Stimulated activated CD8-positive, alpha-beta memory T cell treated with anti-CD3 and anti-CD28 coated beads, Interleukin-4, amount 100 ng/mL, for 1 hour (primary cell): ENCODE results near the gene SYNGR4.

Experiments
- DNase-seq, 2 donors: peaks; one replicate each; pipeline ENCODE4 v3.0.0-alpha.2; 2020; ENCODE audit warnings: low read depth in 2 of 2, low spot score in 1 of 2

Gene SYNGR4

GRCh38 chr19:48396016-48396823 lies 32.1 kb downstream of the SYNGR4 start:
- DNase-seq, result no peak

- DNase-seq, result no peak
These were observed 32.6 kb downstream of the SYNGR4 start for GRCh38 chr19:48396824-48397176.

GRCh38 chr19:48397263-48398101 lies 33.3 kb downstream of the SYNGR4 start:
- no peak for DNase-seq

GRCh38 chr19:48398102-48398374 lies 33.9 kb downstream of the SYNGR4 start:
- no peak for DNase-seq

GRCh38 chr19:48398375-48399235 lies 34.4 kb downstream of the SYNGR4 start:
- peak; percentile 61 to 73 for DNase-seq

GRCh38 chr19:48400018-48400742 lies 36.0 kb downstream of the SYNGR4 start:
- no peak for DNase-seq

- DNase-seq, result no peak
These were observed 37.1 kb downstream of the SYNGR4 start for GRCh38 chr19:48401287-48401686.

GRCh38 chr19:48403606-48404005 lies 39.4 kb downstream of the SYNGR4 start:
- no peak for DNase-seq

GRCh38 chr19:48405010-48405659 lies 41.0 kb downstream of the SYNGR4 start:
- no peak for DNase-seq

- no peak for DNase-seq
These were observed 41.7 kb downstream of the SYNGR4 start for GRCh38 chr19:48405850-48406249.

GRCh38 chr19:48413879-48414587 lies 49.9 kb downstream of the SYNGR4 start:
- no peak for DNase-seq

- peak; percentile 40 to 48 for DNase-seq
These were observed 51.2 kb downstream of the SYNGR4 start for GRCh38 chr19:48415395-48415794.

- no peak for DNase-seq
These were observed 51.6 kb downstream of the SYNGR4 start for GRCh38 chr19:48415806-48416221.

- DNase-seq, result no peak
These were observed 53.3 kb downstream of the SYNGR4 start for GRCh38 chr19:48417421-48417820.

GRCh38 chr19:48418317-48419064 lies 54.3 kb downstream of the SYNGR4 start:
- DNase-seq, result no peak

GRCh38 chr19:48419158-48419920 lies 55.2 kb downstream of the SYNGR4 start:
- peak in 1 of 2 donors; percentile 28 for DNase-seq

GRCh38 chr19:48421548-48421947 lies 57.4 kb downstream of the SYNGR4 start:
- DNase-seq, result no peak

- DNase-seq, result no peak
These were observed 60.6 kb downstream of the SYNGR4 start for GRCh38 chr19:48424694-48425219.
